ENCODE data around the gene GBA2.

The GBA2 gene

GRCh38 chr9:35687972-35688557 lies 61.0 kb downstream of the GBA2 start:
- peaks cover 37% of the 10 kb centered on the region for H3K4me1 Mint-ChIP-seq
- peaks cover 8% of the 10 kb centered on the region for H3K36me3 Mint-ChIP-seq
- ATAC-seq (no peak), DNase-seq (ENCODE audit: low spot score in 2 of 2) (no peak)
- H3K27ac Mint-ChIP-seq = peak overlapping the region; percentile 26
- H3K9me3 Mint-ChIP-seq = no peaks in the 10 kb centered on the region
- H3K4me3 Mint-ChIP-seq = peak overlapping the region; percentile 78

GRCh38 chr9:35687306-35687705 lies 61.7 kb downstream of the GBA2 start:
- no peak overlapping the region for H3K4me3 Mint-ChIP-seq
- no peak for ATAC-seq
- no peaks in the 10 kb centered on the region for H3K9me3 Mint-ChIP-seq
- peak overlapping the region; percentile 26 for H3K27ac Mint-ChIP-seq
- peaks cover 8% of the 10 kb centered on the region for H3K36me3 Mint-ChIP-seq
- peaks cover 44% of the 10 kb centered on the region for H3K4me1 Mint-ChIP-seq
- DNase-seq (ENCODE audit: low spot score in 2 of 2) = no peak
